GM19468 (cell line): Measurements from ENCODE around the gene CALML6.

ENCODE experiments used
- ATAC-seq: cut with Tn5 transposase; IDR thresholded peaks from one replicate; pipeline ENCODE4 v1.9.1; 2021; ENCODE audit warnings: mild to moderate bottlenecking, moderate library complexity, moderate number of reproducible peaks; ENCODE audit not compliant: unreplicated experiment; ENCODE audit errors: extremely low read depth

Gene CALML6

GRCh38 chr1:1891349-1892078, 23.5 kb upstream of the CALML6 start:
- ATAC-seq = no peak

- ATAC-seq = no peak
Observed at GRCh38 chr1:1892079-1892762, 22.8 kb upstream of the CALML6 start.

- no peak for ATAC-seq
Observed at GRCh38 chr1:1892763-1893120, 22.3 kb upstream of the CALML6 start.

- ATAC-seq = no peak
Observed at GRCh38 chr1:1893291-1893985, 21.6 kb upstream of the CALML6 start.

GRCh38 chr1:1893997-1894353, 21.1 kb upstream of the CALML6 start:
- ATAC-seq = no peak

GRCh38 chr1:1894354-1895059, 20.6 kb upstream of the CALML6 start:
- no peak for ATAC-seq

GRCh38 chr1:1895060-1895418, 20.0 kb upstream of the CALML6 start:
- ATAC-seq = no peak

GRCh38 chr1:1895456-1896336, 19.4 kb upstream of the CALML6 start:
- no peak for ATAC-seq

GRCh38 chr1:1898246-1898933, 16.7 kb upstream of the CALML6 start:
- no peak for ATAC-seq

- ATAC-seq = no peak
Observed at GRCh38 chr1:1899266-1899966, 15.6 kb upstream of the CALML6 start.

- no peak for ATAC-seq
Observed at GRCh38 chr1:1899967-1900327, 15.1 kb upstream of the CALML6 start.

GRCh38 chr1:1900883-1901640, 14.0 kb upstream of the CALML6 start:
- no peak for ATAC-seq

- no peak for ATAC-seq
Observed at GRCh38 chr1:1901641-1902294, 13.3 kb upstream of the CALML6 start.

- no peak for ATAC-seq
Observed at GRCh38 chr1:1903224-1903623, 11.8 kb upstream of the CALML6 start.

- ATAC-seq = no peak
Observed at GRCh38 chr1:1906185-1907097, 8.6 kb upstream of the CALML6 start.

- ATAC-seq = no peak
Observed at GRCh38 chr1:1907098-1907736, 7.8 kb upstream of the CALML6 start.
